ENCODE results near the gene DHDDS.

GRCh38 chr1:26498894-26499293, 66.8 kb downstream of the DHDDS start:
- TF ChIP-seq L3MBTL2 (conservative IDR thresholded peaks at IDR 0.05): no peak
- no peak for TF ChIP-seq FOXM1 (IDR thresholded peaks at IDR 0.05; ENCODE audit: borderline replicate concordance)
- no peak for TF ChIP-seq SUZ12 (IDR thresholded peaks at IDR 0.05)
- TF ChIP-seq ZNF384 (IDR thresholded peaks at IDR 0.05): no peak
- TF ChIP-seq PKNOX1 (IDR thresholded peaks at IDR 0.05): no peak
- no peak for TF ChIP-seq SP1 (IDR thresholded peaks at IDR 0.05)
- TF ChIP-seq HDGF (IDR thresholded peaks at IDR 0.05; ENCODE audit: borderline replicate concordance): no peak

All from HEK293T (cell line).